Mononuclear cell (primary cell): Measurements from ENCODE around the gene KCNA3. TPM values are rescaled to one million over a fixed set of nuclear protein-coding genes. Genes with fewer than 3 reads are reported as not detected.
"Not testable (repeated sequence)": the region's sequence is repeated elsewhere in the genome, so short reads cannot be mapped to it uniquely, and the experiment has no call there.

ENCODE experiments used
- H3K27me3 ChIP-seq: 2 replicates; pipeline ENCODE4 v1.6.0; 2011; ENCODE audit warnings: low read length, control low read depth; ENCODE audit not compliant: insufficient read depth
- H3K4me1 ChIP-seq: 2 replicates; pipeline ENCODE4 v1.5.1; 2011; ENCODE audit warnings: mild to moderate bottlenecking, low read length, control low read depth; ENCODE audit not compliant: insufficient read depth
- H3K4me3 ChIP-seq: 2 replicates; pipeline ENCODE4 v1.5.1; 2011; ENCODE audit warnings: mild to moderate bottlenecking, low read length, moderate library complexity
- H3K9me3 ChIP-seq: 2 replicates; pipeline ENCODE4 v1.5.1; 2011; ENCODE audit warnings: low read depth, mild to moderate bottlenecking, control low read depth, low read length
- total RNA-seq: library from RNA; depleted of rRNA; stranded (reverse); fragments of >200 nt; gene quantifications from one replicate; pipeline ENCODE4 v1.2.3, GENCODE V29; 2012

KCNA3 gene
- total RNA-seq, 1 donor: 143 TPM

DNA sequence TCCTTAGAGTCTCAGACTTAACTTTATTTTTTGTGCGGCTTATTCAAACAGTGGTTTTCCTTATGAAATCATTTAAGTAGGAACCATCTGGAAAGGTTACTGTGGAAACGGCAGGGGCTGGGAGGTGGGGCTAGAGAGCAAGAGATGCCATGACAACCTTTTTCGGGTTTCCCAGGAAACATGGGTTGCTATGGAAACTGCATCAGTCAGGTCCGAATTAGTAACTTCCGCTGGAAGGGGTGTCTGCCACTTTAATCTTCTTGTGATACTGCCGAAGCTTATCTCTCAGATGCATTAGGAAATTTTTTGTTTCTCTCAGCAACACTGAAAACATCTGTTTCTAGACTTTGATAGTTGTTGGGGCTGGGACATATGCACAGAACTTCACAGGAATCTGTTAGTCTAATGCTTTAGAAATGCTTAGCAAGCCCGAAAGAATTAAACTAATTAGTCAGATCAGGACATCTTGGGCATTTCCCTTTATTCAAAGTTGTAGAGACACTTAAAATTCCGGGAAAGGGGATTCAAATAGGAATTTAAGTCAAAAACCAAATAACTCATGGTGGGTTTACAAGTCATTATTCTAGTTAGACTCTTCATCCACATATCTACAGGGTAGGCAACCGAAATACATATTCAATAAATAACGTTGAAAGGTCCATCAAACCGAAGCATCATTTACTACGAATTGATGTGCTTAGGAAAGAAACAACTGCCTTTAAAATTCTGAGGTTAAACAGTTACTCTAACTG is 2.6 kb downstream of the KCNA3 start:
- Histone ChIP-seq H3K9me3 (no peaks in the 10 kb centered on the region), H3K4me1 (peaks cover 47% of the 10 kb centered on the region), H3K4me3 (peak overlapping the region; percentile 49), H3K27me3 (no peaks in the 10 kb centered on the region)

DNA sequence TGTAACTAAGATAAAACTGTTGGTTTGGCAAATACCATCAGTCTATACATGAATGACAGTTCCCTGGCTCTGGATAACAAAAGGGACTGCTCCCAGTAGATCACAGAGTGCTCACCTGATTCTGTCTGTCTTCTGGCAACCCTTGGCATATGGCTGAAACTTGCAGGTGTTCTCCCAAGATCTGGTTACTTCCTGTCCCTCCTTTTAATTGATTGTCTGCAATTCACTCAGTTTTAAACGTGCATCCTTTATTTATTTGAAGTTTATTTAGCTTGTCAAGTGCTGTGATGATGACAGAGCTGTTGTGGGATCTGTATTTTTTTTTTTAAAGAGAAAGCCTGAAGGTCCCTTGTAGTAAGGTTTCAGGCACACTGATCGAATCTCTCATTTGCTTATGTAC is 3.4 kb downstream of the KCNA3 start:
- peak overlapping the region; percentile 49 for H3K4me3 ChIP-seq
- no peaks in the 10 kb centered on the region for H3K9me3 ChIP-seq
- peaks cover 48% of the 10 kb centered on the region for H3K4me1 ChIP-seq
- no peaks in the 10 kb centered on the region for H3K27me3 ChIP-seq

DNA sequence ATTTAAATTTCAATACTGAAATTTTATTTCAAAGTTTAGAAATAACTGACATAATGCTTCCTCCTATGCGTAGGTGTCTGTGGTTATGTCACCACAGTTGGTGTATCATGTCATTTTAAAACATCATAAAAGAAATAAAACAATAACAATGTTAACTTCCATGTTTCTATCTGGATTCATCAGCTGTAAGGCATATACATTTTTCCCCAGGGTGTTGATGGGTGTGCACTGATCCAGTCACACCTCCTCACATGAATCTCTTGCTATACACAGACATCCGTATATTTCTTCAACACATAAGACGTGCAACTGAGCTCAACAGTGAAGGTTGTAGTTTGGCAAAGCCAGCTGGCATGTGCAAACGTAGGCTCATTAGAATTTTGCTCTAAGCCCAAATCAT is 6.2 kb downstream of the KCNA3 start:
- H3K9me3 ChIP-seq: no peaks in the 10 kb centered on the region
- no peak overlapping the region for H3K4me3 ChIP-seq
- H3K4me1 ChIP-seq: peaks cover 33% of the 10 kb centered on the region

DNA sequence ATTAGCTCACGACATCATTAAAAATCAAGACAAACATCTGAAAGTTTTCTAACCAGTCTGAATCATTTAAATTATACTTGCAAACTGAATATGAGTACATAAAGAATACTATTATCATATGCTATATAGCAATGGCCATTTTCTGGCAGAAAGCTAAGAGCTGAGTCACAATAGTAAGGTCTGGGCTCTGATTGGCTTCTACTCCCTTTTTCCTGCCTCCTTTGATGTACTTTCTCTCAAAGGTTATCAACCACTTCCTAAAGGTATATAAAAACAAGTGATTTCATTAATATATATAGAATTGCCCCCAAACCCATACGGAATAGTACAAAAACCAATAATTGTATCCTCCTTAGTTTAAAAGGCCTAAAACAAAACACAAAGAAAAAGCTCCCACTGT is 7.0 kb downstream of the KCNA3 start:
- Histone ChIP-seq H3K4me3 (no peak overlapping the region), H3K9me3 (no peaks in the 10 kb centered on the region), H3K27me3 (no peaks in the 10 kb centered on the region), H3K4me1 (peaks cover 26% of the 10 kb centered on the region)

More for the DNA sequence above, 6.2 kb downstream of the KCNA3 start:
- no peaks in the 10 kb centered on the region for H3K27me3 ChIP-seq

DNA sequence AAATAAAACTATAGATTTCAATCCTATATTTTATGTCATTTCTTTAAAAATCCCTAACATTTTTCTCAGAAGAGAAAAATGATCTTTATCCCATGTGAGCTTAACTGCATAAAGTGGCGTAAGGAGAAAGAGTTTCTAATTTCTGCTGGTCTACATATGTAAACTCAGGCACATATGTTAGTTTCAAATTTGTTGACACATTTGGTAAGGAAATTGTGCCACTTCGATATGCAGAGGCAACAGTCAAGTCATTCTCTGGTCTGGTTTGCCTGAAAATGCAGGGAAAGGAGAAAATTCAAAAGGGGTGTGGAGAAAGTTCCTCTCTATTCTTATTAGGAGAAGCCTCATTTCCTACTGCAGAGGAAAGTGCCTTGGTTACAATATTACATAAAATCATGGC is 11.5 kb downstream of the KCNA3 start:
- H3K27me3 ChIP-seq: no peaks in the 10 kb centered on the region
- H3K4me1 ChIP-seq: peaks cover 3% of the 10 kb centered on the region
- H3K4me3 ChIP-seq: no peak overlapping the region
- no peaks in the 10 kb centered on the region for H3K9me3 ChIP-seq

DNA sequence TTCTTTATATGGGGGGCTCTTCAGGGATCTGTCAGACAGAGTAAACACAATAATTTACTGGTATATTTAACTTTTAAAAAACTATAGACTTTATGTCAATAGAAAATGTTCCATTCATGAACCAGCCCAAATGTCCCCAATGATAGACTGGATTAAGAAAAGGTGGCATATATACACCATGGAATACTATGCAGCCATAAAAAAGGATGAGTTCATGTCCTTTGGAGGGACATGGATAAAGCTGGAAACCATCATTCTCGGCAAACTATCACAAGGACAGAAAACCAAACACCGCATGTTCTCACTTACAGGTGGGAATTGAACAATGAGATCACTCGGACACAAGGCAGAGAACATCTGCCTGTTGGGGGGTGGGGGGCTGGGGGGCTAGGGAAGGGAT is 15.2 kb downstream of the KCNA3 start:
- not testable (repeated sequence) for H3K9me3 ChIP-seq, H3K4me3 ChIP-seq, H3K27me3 ChIP-seq, H3K4me1 ChIP-seq

DNA sequence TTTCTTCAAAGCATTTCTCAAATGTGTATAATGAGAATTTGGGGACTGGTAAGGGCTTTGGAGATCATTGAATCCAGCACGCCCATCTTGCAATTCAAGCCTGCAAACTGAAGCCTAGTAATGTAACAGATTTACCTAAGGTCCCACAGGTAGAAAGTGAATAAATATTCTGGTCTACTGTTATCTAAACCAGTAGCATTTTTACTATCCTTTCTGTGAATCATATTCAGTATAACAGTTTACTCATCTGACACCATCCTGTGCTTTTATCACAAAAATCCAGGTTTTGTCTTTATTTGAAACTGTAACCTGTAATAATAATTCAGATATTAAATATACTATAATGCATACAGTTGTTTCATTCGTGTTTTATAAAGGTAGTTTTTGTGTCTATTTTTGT is 17.4 kb downstream of the KCNA3 start:
- Histone ChIP-seq H3K4me1 (peaks cover 3% of the 10 kb centered on the region), H3K27me3 (no peaks in the 10 kb centered on the region), H3K4me3 (no peak overlapping the region)

DNA sequence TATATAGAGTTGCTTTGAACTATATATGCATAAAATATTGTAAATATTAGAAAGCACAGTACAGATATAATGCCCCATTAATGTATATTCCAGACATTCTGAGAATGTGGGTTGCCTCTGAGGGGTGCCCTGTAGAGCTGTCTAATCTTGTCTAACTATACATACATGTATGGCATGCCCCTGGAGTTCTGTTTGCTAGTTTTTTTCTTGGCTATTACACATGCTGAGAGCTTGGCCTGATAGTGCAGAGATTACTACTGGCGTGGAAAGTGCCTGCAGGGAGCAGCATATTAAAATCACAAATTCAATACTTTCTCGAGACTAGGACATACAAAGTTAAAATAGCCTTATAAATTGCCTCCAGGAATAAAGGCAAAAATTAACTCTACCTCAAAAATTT is 24.1 kb downstream of the KCNA3 start:
- peaks cover 41% of the 10 kb centered on the region for H3K4me1 ChIP-seq
- H3K9me3 ChIP-seq: no peaks in the 10 kb centered on the region
- no peak overlapping the region for H3K4me3 ChIP-seq
- H3K27me3 ChIP-seq: no peaks in the 10 kb centered on the region

More for the DNA sequence above, 17.4 kb downstream of the KCNA3 start:
- H3K9me3 ChIP-seq: no peaks in the 10 kb centered on the region

DNA sequence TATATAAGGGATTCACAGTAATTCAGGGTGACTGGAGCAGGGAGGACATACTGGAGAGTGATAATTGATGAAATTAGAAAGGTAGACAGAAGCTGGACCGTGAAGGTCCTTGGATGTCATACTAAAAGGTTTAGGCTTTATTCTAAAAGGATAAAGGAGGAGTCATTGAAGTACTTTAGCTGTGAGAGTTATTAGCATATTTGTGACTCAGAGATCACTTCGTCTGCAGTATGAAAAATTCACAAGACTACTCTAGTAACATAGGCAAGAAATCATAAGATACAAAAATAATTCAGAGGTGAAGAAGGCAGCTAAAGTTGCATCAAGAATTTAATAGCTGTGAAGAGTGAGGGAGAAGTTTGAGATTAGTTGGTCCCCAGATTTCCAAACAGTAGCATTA is 26.3 kb downstream of the KCNA3 start:
- Histone ChIP-seq H3K27me3 (no peaks in the 10 kb centered on the region), H3K4me1 (peaks cover 63% of the 10 kb centered on the region), H3K9me3 (no peaks in the 10 kb centered on the region), H3K4me3 (no peak overlapping the region)

DNA sequence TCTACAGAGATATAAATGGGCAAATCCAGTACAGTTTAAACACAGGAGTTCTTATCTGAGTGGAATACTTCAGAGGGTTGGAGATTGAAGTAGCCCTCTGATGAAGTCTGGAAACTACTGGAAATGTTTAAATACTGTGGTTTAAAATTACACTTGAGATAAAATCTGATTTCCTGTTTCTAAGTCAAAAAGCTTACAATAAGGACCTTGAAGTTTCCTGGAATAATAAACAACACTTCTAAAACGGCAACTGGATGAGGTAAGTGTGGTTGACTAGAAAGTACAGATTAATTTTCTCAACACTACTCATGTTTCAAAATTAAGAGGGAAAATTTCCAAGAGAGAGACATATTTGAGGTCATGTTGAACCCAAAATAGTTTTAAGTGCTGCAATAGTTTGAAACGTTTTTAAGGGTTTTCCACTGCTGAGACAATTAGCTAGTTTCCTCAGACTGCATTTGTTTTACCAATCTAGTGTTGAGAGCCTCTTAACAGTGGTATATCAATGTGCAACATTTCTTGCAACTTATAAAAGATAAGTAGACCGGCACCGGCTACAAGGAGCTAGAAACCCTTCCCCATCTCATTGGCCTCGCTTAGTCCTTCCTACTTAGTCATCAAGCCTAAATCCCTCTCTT is 27.4 kb downstream of the KCNA3 start:
- no peak overlapping the region for H3K4me3 ChIP-seq
- H3K4me1 ChIP-seq: peaks cover 69% of the 10 kb centered on the region
- H3K27me3 ChIP-seq: no peaks in the 10 kb centered on the region
- no peaks in the 10 kb centered on the region for H3K9me3 ChIP-seq

DNA sequence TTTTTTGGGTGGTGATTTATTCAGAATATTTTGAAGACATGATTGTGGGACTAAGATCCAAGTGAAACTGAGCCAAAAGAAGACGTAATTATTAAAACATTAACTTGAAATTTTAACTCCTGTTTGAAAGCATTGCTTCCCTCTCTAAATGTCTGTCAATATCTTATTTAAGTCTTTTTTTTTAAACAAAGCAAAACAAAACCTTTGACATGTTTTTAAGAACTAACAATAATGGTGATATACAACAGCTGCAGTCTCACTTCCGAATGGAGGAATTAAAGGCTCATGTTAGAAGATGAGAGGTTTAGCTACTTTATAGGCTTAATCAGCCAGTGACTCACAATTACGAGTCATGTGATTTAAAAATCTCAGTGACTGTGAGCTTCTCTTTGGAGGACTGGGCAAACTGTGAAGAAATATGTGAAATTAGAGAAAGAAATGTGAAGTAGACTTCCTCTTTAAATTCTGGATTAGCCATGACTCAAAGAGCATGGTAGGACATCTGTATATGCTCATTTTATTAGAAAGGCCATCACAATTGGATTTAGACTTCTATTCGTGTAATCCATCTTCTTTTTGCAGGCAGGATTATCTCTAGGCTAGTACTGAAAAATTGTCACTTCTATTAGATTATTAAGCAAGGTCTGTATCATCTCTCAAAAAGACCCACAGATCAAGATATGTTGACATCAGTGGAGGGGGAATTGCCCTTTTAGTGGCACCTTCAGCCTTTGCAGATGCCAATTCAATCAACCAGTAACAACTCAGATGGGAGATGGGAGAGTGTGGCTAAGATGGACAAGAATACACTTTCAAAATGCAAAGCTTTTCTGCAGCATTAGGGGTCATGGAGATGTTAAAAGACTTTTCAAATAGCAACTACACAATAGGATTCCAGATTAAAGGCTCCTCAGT is 28.7 kb downstream of the KCNA3 start:
- peaks cover 82% of the 10 kb centered on the region for H3K4me1 ChIP-seq
- no peaks in the 10 kb centered on the region for H3K27me3 ChIP-seq
- no peak overlapping the region for H3K4me3 ChIP-seq
- no peaks in the 10 kb centered on the region for H3K9me3 ChIP-seq

DNA sequence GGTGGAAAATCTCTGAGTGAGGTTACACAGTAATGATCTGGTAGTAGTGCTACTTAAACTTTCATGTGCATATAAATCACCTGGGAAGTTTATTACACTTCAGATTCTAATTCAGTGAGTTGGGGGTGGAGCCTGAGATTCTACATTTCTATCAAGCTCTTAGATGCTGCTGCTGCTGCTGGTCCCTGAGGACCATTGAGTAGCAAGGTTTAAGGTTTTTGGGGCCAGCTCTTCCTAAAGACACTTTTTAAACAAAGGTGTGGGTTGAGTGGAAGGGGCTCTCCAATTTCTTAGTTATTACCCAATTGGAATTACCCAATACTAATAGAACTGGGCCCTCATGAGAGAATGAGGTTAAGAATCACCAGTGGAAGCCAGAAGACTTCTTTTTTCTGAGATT is 29.5 kb downstream of the KCNA3 start:
- Histone ChIP-seq H3K27me3 (no peaks in the 10 kb centered on the region), H3K4me3 (no peak overlapping the region), H3K4me1 (peaks cover 89% of the 10 kb centered on the region), H3K9me3 (no peaks in the 10 kb centered on the region)

DNA sequence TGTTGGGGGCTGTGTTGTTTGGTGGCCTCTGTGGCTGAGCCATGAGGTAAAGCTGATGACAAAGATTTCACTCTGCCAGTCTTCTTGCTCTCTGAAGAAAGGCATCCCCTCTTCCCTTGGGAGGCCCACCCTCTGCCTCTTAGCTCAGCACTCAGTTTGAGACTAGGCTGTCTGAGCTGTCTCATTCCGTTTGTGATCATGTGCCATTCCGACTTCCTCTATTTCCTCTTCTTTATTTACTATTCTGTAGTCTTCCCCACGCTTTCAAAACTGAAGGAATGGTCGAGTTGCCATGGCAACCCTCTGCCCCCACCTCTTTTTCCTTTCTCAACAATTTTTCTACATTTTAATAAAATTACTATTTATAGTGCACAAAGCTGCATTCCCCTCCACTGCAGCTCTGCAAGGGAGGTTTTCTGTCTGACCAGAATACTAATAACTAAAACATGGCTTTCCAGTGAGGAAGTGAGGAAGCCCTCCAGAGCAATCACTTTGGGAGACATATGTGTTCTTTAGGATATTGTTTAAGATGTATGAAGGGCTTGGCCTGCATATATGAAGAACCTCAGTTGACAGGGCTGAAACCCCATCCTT is 30.8 kb downstream of the KCNA3 start:
- Histone ChIP-seq H3K4me1 (peaks cover 92% of the 10 kb centered on the region), H3K9me3 (no peaks in the 10 kb centered on the region), H3K27me3 (no peaks in the 10 kb centered on the region), H3K4me3 (no peak overlapping the region)

DNA sequence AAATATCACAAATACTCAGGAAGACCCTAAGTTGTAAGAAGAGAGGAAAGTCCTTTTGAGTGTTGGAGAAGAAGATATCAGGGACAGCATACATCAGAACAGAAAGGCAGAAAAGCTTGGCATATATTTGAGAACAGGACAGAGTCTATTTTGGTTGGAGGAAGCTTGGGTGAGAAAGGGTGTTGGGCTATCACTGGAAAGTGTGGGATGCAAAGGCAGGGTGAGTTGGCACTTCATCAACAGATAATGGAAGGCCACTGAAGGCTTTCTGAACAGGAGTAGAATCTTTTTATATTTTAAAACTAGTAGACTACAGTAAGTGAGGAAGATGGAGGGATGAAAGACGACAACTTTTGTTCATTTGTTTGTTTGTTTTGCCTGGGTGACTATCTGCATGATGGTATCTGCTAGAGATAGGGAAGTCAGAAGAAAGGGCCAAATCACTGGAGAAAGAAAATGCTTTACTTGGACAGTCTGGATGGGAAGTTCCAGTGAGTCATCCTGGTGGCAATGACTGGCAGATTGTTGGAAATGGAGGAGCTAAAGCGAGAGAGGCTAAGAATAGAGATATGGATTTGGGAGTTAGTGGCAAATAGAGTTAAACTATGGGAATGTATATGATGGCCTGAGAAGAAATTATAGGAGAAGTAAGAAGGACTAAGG is 34.9 kb downstream of the KCNA3 start:
- H3K4me3 ChIP-seq: no peak overlapping the region
- peaks cover 97% of the 10 kb centered on the region for H3K4me1 ChIP-seq
- no peaks in the 10 kb centered on the region for H3K9me3 ChIP-seq

More for the DNA sequence above, 34.9 kb downstream of the KCNA3 start:
- H3K27me3 ChIP-seq: no peaks in the 10 kb centered on the region
